ENCODE results near the gene PEX16. TPM values are rescaled to one million over a fixed set of nuclear protein-coding genes. Genes with fewer than 3 reads are reported as not detected.

Gene PEX16
- polyA plus RNA-seq, 1 donor from 2014 or later: 61.1 TPM

DNA sequence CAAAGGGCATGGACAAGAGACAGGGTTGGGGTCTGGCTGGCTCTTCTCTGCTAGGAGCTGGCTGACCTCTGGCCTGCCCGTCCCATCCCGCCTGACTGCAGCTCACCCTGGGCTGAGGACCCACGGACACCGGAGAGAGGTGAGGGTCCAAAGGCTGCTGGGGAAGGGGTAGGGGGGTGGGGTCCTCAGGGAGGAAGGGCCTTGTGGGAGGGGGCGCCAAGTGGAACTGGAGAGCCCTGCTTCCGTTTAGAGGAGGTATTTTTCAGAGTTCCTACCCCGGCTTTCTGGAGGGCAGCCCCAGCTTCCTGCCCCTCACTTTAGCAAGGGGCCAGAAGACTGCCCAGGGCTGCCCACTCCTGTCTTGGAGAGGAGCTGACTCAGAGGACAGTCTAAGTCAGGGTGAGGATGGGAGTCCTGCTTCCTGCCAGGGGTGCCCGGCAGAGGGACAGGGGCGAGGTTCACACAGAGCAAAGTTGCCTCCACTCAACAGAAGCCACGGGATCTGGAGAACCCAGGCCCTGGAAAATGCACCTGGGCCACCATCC lies 11.9 kb upstream of the PEX16 start (continued):
- TF ChIP-seq MXI1 (conservative IDR thresholded peaks at IDR 0.05; ENCODE audit: poor library complexity, severe bottlenecking): no peak

- no peaks in the 10 kb centered on the region for H3K9me2 ChIP-seq (ENCODE audit: insufficient read depth, low read length)
- no peaks in the 10 kb centered on the region for H3K9me3 ChIP-seq (ENCODE audit: low read length)
- H3K79me2 ChIP-seq (replicated peaks; ENCODE audit: insufficient read depth, low read length): no peaks in the 10 kb centered on the region
- H3K27me3 ChIP-seq (ENCODE audit: insufficient read depth, low read depth, low read length): peaks cover 4% of the 10 kb centered on the region
- peaks cover 7% of the 10 kb centered on the region for H3K36me3 ChIP-seq (ENCODE audit: insufficient read depth, low read length)
- H3K27ac ChIP-seq (ENCODE audit: low read length): no peak overlapping the region
- no peak overlapping the region for H3K9ac ChIP-seq (ENCODE audit: low read length)
- H3F3A ChIP-seq (ENCODE audit: insufficient read depth, low read length, poor library complexity, severe bottlenecking): no peaks in the 10 kb centered on the region
- no peak for TF ChIP-seq RAD21 (conservative IDR thresholded peaks at IDR 0.05)
- no peak for TF ChIP-seq CTCF (IDR thresholded peaks at IDR 0.05; ENCODE audit: poor library complexity, severe bottlenecking)
- TF ChIP-seq MXI1 (conservative IDR thresholded peaks at IDR 0.05; ENCODE audit: poor library complexity, severe bottlenecking): no peak
- TF ChIP-seq POLR2AphosphoS5 (IDR thresholded peaks at IDR 0.05): no peak
- no peak for TF ChIP-seq TAF1 (IDR thresholded peaks at IDR 0.05; ENCODE audit: low read depth)
- no peak for TF ChIP-seq SMC3 (conservative IDR thresholded peaks at IDR 0.05; ENCODE audit: poor library complexity)
- no peak for TF ChIP-seq REST (IDR thresholded peaks at IDR 0.05; ENCODE audit: borderline replicate concordance)
- TF ChIP-seq EP300 (conservative IDR thresholded peaks at IDR 0.05; ENCODE audit: poor library complexity, severe bottlenecking): no peak
- no peak for TF ChIP-seq EZH2 (IDR thresholded peaks at IDR 0.05; ENCODE audit: borderline replicate concordance, insufficient read depth, low read length, poor library complexity, severe bottlenecking)
- no peak overlapping the region for H2AFZ ChIP-seq (ENCODE audit: low read depth, low read length)
- no peak overlapping the region for H3K4me3 ChIP-seq (ENCODE audit: low read length)
- no peaks in the 10 kb centered on the region for H4K20me1 ChIP-seq (ENCODE audit: insufficient read depth)
- H3K4me2 ChIP-seq (ENCODE audit: low read length): no peak overlapping the region
Measured at GRCh38 chr11:45928535-45929215, 11.0 kb upstream of the PEX16 start.

DNA sequence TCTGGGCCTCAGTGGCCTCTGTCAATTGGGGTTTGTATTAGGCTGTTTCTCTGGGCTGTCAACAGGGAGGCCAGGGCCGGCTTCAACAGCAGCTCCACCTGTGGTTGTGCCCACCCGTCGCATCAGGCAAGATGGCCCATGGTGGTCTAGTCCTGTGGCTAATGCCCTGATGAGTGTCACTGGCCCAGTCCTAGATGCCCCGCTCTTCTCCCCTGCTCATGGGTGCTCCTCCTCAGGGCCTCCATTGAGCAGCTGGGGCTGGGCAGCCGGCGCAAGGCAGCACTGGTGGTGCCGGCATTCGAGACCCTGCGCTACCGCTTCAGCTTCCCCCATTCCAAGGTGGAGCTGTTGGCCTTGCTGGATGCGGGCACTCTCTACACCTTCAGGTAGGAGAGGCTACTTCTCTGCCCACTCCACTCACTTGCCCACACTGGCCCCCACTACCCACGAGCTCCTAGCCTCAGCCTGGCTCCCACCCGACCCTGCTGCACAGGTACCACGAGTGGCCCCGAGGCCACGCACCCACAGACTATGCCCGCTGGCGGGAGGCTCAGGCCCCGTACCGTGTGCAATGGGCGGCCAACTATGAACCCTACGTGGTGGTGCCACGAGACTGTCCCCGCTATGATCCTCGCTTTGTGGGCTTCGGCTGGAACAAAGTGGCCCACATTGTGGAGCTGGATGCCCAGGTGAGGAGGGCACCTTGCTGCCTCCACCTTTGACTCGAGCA lies 10.2 kb upstream of the PEX16 start:
- Histone ChIP-seq H3K9me2 (ENCODE audit: insufficient read depth, low read length) (no peaks in the 10 kb centered on the region), H3K4me3 (ENCODE audit: low read length) (no peak overlapping the region), H3F3A (ENCODE audit: insufficient read depth, low read length, poor library complexity, severe bottlenecking) (no peaks in the 10 kb centered on the region), H3K27ac (ENCODE audit: low read length) (no peak overlapping the region), H4K20me1 (ENCODE audit: insufficient read depth) (no peaks in the 10 kb centered on the region), H3K27me3 (ENCODE audit: insufficient read depth, low read depth, low read length) (peaks cover 11% of the 10 kb centered on the region), H3K79me2 (replicated peaks; ENCODE audit: insufficient read depth, low read length) (no peaks in the 10 kb centered on the region), H2AFZ (ENCODE audit: low read depth, low read length) (no peak overlapping the region), H3K9me3 (ENCODE audit: low read length) (no peaks in the 10 kb centered on the region), H3K4me2 (ENCODE audit: low read length) (no peak overlapping the region), H3K36me3 (ENCODE audit: insufficient read depth, low read length) (peaks cover 7% of the 10 kb centered on the region), H3K9ac (ENCODE audit: low read length) (no peak overlapping the region)
- TF ChIP-seq SMC3 (conservative IDR thresholded peaks at IDR 0.05; ENCODE audit: poor library complexity) (no peak), RAD21 (conservative IDR thresholded peaks at IDR 0.05) (no peak), POLR2AphosphoS5 (IDR thresholded peaks at IDR 0.05) (no peak), EP300 (conservative IDR thresholded peaks at IDR 0.05; ENCODE audit: poor library complexity, severe bottlenecking) (no peak), TAF1 (IDR thresholded peaks at IDR 0.05; ENCODE audit: low read depth) (no peak), MXI1 (conservative IDR thresholded peaks at IDR 0.05; ENCODE audit: poor library complexity, severe bottlenecking) (no peak), REST (IDR thresholded peaks at IDR 0.05; ENCODE audit: borderline replicate concordance) (no peak), EZH2 (IDR thresholded peaks at IDR 0.05; ENCODE audit: borderline replicate concordance, insufficient read depth, low read length, poor library complexity, severe bottlenecking) (no peak), CTCF (IDR thresholded peaks at IDR 0.05; ENCODE audit: poor library complexity, severe bottlenecking) (no peak)
